GM23248 (cell line): ENCODE measurements around the gene TLNRD1.

Experiments
- EZH2 ChIP-seq: fragments of 200-600 bp; sonication (generic); IDR thresholded peaks from 2 replicates; pipeline ENCODE4 v1.6.1; 2018; ENCODE audit warnings: antibody characterized with exemption, mild to moderate bottlenecking; ENCODE audit not compliant: insufficient read depth, poor library complexity, severe bottlenecking
- EZH2phosphoT487 ChIP-seq: fragments of 200-600 bp; sonication (generic); IDR thresholded peaks from 2 replicates; pipeline ENCODE4 v1.6.1; 2018; ENCODE audit warnings: antibody characterized with exemption, moderate library complexity, mild to moderate bottlenecking, low read depth; ENCODE audit not compliant: insufficient read depth

GRCh38 chr15:80966431-80967197, 34.1 kb upstream of the TLNRD1 start:
- TF ChIP-seq EZH2 (no peak), EZH2phosphoT487 (no peak)
